ENCODE data around the gene MAP3K13.

- no peak for TF ChIP-seq POLR2A (IDR thresholded peaks at IDR 0.05)
- no peak for TF ChIP-seq CTCF (IDR thresholded peaks at IDR 0.05)
These were observed 19.2 kb downstream of the MAP3K13 start for GRCh38 chr3:185382154-185382553.

Data from esophagus squamous epithelium (tissue), 4 donors.